HG02678 (cell line): Measurements from ENCODE around the gene ADGRB3.
"Not testable (repeated sequence)": the region's sequence is repeated elsewhere in the genome, so short reads cannot be mapped to it uniquely, and the experiment has no call there.

Source experiments
- ATAC-seq: cut with Tn5 transposase; IDR thresholded peaks from one replicate; pipeline ENCODE4 v1.9.1; 2021; ENCODE audit warnings: mild to moderate bottlenecking, moderate library complexity; ENCODE audit not compliant: unreplicated experiment

ADGRB3 gene

DNA sequence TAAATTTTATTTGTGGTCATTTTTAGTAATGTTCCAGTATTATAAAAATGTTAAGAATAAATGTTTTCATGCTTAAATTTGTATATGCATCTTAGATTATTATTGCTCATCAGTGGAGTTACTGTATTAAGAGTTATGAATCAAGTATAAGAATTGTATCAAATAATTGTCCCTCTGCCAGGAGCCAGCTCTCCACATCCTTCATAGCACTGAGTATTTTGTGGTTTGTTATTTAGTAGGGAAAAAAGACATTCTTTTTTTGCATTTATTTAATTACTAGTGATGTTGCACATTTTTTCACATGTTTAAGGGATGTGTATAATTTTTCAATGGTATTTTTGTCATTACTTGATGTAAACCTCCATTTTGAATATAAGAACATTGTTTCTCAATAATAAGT, 102.0 kb downstream of the ADGRB3 start:
- ATAC-seq: no peak

DNA sequence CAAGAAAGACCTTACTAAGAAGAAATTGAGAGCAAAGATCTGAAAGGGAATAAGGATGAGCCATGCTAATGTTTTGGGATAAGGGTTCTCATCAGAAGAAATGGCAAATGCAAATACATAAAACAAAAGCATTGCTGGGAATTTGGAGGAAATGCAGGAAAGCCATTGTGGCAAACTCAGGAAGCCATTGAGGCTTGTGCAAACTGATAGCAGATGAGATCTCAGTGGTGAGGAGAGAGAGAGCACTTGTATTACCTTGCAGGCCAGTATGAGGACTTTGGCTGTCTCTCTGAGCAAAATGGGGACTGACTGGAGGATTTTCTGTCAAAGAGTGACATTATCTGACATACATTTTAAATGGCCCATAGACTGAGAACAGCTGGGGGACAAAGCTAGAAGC, 103.0 kb downstream of the ADGRB3 start:
- ATAC-seq: no peak

DNA sequence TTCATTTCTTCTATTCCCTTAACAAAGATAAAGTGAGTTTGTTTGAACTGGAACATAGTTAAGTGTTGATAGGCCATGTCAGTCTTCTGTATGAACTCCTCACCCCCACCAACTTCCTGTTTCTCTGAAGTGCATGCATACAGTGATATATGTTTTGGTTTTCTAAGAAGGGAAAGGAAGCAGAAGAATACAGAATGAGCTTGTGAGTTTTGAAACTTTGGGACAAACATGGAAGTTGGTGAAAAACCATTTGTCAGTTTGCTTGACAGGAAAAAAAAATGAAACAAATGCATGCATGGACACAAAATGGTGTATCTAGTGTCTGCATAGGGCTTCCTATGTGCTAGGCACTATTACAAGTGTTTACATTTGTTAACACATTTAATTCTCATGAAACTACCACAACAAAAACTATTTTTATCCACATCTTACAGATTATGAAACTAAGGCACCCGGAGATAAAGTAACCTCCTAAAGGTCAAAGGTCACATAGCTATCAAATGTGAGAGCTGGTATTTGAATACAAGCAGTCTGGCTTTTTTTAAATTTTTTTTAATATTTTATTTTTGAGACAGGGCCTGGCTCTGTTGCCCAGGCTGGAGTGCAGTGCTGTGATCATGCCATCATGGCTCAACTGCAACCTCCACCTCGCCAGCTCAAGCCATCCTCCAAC, 105.9 kb downstream of the ADGRB3 start:
- ATAC-seq: peak; percentile 51

DNA sequence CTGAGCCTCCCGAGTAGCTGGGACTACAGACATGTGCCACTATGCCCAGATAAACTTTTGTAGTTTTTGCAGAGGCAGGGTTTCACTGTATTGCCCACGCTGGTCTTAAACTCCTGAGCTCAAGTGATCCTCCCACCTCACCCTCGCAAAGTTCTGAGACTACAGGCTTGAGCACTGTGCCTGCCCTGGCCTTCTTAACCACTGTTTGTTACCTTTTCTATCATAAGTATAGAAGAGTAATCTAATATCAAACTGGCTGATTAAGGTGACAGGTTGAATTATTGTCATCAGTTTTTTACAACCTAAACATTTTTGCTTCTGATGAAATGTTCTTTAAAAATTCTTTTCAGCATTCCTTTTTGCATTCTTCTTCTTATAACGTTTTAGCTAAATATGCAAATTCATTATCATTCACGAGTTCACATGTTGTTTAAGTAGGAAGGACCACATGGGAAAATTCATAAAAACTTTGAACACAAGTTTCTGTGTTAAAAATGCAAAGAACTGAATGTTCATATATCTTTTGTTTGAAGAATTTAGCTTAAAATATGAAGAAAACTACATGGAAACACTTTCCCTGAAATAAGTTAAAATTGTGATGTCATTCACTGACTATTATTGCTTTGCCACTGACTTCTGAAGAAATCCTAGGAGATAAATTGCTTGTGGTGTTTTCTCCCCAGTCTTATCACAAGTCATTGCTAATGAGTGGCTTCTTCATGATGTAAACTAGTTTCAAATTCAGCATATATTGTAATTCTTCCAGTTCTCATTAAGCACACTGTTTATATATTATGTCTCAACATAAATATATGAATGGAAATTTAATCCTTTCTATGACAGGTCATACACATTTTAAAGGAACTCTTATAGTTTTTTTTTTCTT, 106.7 kb downstream of the ADGRB3 start:
- no peak for ATAC-seq

DNA sequence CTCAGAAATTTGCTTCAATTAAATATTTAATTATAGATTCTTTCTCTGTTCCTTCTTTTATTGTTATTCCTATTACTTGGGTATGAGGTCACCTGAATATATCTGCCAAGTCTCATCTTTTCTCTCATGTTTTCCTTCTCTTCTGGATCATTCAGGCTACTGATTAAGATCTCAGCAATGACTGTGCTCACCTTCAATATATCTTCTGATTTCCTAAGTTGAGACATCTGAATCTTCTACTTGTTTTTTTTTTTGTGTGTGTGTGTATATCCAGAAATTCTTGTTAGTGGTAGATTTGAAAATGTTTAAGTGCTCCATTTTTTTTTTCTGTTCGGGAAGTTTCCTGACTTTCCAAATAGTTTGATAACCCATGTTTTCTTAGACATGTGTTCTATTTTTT, 108.0 kb downstream of the ADGRB3 start:
- no peak for ATAC-seq

DNA sequence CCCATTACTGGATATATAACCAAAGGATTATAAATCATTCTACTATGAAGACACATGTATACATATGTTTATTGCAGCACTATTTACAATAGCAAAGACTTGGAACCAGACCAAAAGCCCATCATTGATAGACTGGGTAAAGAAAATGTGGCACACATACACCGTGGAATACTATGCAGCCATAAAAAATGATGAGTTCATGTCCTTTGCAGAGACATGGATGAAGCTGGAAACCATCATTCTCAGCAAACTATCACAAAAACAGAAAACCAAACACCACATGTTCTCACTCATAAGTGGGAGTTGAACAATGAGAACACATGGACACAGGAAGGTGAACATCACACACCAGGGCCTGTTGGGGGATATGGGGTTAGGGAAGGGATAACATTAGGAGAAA, 109.3 kb downstream of the ADGRB3 start:
- not testable (repeated sequence) for ATAC-seq

DNA sequence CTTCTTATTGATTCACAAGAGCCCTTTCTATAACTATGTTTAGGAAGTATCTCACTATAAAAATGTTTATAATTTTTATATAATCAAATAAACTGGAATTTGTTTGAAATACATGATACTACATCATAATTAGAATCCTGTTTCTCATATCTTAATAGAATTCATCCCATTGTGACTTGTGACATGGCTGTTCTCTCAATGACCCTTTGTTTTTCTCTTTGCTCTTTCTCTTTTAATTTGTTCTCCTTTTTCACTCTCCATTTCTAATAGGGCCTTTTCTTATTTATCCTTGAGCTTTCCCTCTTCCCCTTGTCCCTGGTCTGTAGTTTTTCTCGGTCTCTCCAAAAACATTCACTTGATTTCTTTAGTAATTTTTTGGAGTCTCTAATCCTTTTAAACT, 111.3 kb downstream of the ADGRB3 start:
- ATAC-seq: no peak

DNA sequence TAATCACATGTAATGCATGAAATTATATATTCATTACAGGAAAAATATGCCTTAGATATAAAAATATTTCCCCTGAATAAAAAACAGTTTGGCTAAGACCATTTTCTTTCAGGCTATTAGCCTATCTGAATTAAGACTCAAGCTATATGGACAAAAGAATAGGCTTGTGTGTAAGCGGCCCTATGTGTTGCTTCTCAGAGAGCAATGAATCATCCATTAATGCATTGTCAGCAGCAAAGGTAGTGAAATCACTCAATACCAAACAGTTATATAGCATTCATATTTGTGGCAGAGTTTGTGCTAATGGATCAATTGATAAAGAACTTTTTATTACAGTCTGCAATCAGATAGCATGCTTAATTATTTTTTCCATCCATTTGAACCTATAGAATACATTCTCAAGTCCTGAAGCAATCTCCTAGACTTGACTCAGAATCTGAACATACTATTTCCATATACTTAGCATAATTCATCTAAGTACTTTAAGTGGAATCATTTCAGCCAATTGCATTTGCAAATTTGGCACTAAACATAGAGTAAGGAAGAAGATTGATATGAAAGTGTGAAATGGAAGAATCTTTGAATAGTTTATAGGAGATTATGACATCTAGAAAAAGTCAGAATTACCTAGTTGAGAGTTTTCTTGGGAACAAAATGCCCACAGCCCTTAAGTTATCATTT, 112.2 kb downstream of the ADGRB3 start:
- no peak for ATAC-seq

DNA sequence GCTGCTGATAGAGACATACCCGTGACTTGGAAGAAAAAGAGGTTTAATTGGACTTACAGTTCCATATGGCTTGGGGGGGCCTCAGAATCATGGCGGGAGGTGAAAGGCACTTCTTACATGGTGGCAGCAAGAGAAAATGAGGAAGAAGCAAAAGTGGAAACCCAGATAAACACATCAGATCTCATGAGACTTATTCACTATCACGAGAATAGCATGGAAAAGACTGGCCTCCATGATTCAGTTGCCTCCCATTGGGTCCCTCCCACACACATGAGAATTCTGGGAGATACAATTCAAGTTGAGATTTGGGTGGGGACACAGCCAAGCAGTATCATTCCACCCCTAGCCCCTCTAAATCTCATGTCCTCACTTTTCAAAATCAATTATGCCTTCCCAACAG, 112.8 kb downstream of the ADGRB3 start:
- ATAC-seq: not testable (repeated sequence)

DNA sequence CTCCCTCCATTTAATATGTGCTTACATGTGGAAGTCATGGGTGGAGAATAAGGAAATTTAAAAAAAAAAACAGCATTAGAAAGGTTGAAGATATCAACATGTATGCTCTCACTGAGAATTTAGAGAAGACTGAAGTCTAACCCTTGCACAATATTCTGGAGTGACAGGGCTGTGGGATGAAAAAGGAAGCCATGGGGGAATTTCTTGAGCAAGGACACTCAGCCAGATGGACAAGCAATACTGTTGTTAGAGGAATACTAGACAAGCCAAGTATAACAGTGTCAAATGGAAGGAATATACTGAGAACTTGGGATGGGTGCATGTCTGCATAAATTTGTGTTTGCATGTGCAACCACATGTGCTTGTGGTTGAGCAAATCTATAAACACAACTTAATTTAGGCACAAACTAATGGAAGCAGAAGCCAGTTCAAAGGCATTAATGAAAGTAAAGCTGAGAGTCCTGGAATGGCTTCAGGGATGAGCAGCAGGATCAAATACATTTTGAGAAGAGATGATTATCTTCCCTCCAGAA, 119.7 kb downstream of the ADGRB3 start:
- ATAC-seq: no peak

DNA sequence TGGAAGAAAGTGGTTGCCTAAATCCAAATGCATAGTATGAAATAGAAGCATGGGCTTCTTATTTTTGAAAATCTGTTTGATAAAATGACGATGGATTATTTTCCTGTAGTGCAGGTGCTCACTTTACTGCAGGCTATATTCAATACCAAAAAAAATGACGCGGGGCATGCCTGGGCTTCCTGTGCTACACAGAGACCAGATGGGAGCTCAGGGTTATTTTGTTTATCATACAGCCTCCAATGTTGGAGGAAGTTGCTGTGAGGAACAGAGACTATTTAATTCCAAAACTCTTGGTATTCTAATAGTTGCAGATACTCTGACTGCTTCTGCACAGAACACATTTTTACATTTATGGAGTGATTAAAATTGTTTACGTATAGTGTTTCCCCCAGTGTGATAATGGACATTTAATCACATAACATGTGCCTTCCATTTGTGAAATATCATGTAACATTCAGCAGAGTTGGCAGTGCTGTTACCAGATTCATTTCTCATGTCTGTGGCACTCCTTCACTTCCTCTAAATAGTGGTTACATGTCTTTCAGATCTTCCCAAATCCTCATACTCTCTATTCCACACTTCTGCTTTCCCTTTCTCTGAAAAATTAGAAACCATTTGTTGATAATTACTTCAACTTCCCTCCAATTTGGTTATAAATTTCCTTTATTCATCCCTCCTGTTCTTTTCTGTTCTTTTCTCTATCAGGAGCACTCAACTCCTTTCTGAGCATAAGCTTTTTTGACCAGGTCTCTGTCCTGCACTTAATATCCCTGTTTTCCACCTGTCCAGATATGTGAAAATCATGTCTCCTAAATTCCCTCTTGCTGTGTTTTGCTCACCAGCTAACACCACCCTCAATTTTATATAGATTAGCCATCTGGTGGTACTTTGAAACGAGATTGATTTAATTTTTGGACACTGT, 121.6 kb downstream of the ADGRB3 start:
- ATAC-seq: no peak

DNA sequence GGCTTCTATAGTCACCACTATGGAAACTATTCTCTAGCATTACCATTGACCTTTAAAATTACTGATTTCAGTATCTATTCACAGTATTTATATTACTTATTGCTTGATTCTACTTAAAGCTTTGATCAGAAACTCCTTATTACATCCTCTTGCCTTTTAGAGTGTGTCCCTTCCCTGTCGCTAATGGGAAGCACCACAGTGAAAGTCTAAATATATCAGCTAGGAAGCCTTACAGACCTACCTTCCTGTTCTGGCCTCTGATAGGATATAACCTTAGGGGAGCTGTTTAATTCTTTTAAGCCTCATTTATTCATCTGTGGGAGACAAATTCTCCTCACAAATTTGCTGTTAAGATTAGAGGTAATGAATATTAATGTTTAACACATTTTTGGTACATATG, 122.7 kb downstream of the ADGRB3 start:
- no peak for ATAC-seq

DNA sequence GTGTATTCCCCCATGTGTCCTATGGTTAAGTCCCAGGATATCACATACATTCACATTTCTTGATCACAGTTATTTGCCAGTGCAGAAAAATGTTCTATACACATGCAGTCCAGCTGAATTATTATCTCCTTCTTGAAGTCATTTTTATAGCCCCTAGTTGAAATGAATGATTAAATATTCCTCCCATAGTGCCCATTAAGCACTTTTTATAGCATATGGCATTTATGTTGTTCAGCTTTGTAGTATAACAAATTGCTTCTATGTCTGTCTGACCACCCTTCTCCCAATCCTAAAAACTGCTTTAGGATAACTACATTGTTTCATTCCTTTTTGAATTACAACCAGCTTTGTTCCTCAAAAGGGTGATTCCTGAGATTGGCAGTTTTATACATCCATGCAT, 123.5 kb downstream of the ADGRB3 start:
- ATAC-seq: no peak

DNA sequence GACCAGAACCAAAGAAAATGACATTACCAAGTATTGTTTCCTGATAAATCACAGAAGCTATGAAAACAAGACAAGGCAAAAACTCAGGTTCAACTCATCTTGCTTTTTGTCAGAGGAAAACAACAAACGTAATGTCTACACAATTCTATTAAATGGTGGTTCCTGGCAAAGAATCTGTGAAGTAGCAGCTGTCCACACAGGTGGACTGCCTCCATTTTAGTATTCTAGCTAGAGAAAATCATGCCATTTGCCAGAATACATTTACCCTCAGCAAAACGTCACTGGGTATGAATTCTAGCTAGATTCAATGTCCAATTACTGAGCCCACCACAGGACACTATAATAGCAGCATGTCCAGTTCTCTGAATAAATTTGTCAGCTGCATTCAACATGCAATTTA, 125.4 kb downstream of the ADGRB3 start:
- no peak for ATAC-seq

DNA sequence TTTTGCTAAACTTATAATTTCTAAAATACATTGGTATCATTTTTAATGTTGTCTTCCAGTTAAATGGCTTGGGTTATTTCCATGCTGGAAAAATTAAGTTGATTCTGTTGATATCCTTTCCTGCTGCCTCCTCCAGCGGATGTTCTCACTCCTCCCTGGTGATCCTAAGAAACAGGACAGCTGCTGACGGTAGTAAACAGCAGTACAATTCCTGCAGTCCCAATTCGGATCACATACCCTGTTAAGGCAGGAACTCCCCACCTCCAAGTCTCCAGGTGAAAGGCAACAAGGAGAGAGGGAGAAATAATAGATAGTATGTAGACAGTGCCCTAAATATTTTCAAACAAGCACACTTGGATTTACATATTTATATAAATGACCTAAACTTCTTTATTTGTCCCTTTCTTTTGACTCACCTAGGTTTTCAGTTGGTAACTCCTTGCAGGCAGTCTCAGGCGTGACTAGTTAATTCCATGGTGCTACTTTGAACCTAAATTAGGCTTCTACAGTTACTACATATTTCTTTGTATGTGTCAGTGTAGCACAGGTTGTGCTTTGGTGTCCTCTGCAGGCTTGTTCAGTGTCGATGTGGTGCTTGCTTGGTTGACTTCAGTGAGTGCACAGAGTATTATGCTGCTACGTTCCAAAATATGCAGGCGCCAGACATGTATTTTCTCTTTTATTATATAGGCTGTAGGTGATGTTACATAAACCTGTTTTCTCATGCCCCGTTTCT, 126.0 kb downstream of the ADGRB3 start:
- no peak for ATAC-seq

DNA sequence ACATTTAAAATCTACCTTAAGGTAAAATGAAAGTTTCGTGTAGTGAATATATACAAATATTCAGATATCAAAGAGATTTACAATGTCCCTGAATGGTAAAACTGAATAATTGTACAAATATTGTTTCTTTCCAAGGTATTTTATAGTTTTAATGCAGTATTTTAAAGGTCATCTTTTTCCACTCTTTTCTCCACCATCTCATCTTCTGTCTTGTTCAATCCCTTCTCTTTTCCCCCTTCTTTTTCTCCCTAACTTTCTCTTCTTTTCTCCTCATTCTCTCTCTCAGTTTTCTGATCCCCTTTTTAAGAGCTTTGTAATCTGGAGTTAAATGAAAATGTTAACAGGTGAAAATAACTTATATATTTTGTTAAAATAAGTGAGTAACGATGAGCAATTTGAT, 126.9 kb downstream of the ADGRB3 start:
- no peak for ATAC-seq

DNA sequence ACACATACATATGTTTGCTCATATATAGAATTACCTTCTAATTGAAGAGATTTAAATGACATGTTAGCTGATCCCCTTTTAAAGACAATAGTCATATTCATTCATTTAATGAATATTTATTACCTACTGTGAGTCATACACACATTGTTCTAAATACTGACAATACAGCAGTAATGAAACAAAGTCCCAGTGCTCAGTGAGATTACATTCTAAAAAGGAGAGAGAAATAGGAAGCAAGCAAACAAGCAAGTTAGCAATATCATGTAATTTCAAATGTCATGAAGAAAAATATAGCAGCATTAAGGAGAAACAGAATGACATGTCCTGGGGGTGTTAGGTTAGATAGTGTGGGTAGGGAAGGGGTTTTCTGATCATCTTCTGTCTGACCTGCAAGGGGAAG, 136.3 kb downstream of the ADGRB3 start:
- ATAC-seq: no peak

DNA sequence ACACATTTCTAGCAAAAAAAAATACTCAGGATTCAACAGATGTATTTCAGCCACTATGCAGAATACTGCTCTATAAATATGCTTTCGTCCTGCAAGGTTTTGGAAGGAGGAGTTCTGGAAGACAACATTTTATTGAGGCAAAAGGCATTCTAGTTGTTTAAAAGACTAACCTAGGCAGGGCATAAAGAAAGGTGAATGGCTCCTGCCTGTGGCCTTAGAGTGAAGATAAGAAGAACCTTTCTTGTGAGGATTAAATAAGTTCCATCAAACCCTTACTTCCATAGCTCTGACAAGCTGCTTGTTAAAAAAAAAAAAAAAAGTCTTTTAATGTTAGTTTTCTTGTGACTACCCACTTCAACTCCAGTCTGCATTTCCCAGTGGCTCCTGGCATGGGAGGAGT, 139.8 kb downstream of the ADGRB3 start:
- ATAC-seq: no peak

DNA sequence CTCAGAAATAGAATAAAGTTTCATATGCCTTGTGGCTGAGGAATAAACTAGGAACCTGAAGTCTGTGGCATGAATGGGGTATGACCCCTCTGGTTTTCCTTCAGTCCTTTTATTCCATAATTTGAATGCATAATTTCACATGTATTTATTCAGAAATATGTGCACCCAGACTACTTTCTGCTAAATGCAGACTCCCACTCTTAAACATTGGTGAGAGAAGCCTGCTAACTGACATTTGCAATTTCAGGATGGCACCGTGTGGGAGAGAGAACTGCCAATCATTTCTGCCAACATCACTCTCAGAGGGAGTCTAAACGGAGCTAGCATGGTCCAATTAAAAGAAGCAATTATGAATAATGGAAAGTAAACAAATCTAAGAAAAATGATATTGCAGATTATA, 141.3 kb downstream of the ADGRB3 start:
- no peak for ATAC-seq

DNA sequence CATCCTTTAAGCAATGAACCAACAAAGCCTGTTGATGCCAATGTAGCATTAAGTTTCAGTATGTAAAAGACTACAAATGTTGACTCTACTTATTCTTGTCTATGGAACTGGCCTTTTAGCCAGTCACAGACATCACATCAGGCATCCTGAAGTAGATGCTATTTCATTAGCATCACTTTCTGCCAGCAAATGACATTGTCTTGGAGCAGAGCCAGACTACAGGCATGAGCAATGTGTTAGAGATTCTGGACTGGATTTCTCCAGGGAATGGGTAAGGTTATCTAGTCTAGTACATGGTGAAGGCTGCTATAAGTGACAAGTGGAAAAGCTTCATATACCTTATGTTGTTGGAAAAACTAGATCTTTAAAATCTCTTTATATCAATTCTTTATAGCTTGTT, 142.9 kb downstream of the ADGRB3 start:
- no peak for ATAC-seq
